Measurements from ENCODE around the gene ZNF805.
A peak's percentile ranks its signal among the peaks of the same experiment; 100 is the strongest.
"Not testable (repeated sequence)": the region's sequence is repeated elsewhere in the genome, so short reads cannot be mapped to it uniquely, and the experiment has no call there.

ZNF805 gene

GRCh38 chr19:57263244-57263741 is 22.9 kb downstream of the ZNF805 start:
- no peak for TF ChIP-seq CTCF (IDR thresholded peaks at IDR 0.05; ENCODE audit: low read depth, low read length, missing control alignments)
- H3K4me3 ChIP-seq (replicated peaks; ENCODE audit: low read depth, low read length) = no peak overlapping the region
- DNase-seq (ENCODE audit: extremely low read depth, low read depth) = no peak

DNA sequence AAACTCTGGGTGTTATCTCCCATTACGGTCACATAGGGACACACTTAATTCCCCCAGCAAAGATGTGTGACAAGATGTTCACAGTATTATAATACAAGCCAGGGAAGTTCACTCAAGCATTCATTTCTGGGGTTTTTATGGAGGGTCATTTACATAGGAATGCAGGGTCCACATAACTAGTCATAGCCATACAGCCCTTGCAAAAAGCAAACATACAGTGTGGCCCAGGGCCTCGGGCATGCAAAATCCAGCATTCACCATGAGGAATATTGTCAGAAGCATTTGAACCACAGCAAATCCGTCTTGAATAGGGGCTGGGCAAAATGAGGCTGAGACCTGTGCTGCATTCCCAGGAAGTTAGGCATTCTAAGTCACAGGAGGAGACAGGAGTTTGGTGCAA is 26.9 kb downstream of the ZNF805 start:
- no peak for DNase-seq (ENCODE audit: extremely low read depth, low read depth)
- no peak overlapping the region for H3K4me3 ChIP-seq (replicated peaks; ENCODE audit: low read depth, low read length)
- no peak for TF ChIP-seq CTCF (IDR thresholded peaks at IDR 0.05; ENCODE audit: low read depth, low read length, missing control alignments)

- peak; percentile 43 for DNase-seq (ENCODE audit: extremely low read depth, low read depth)
- no peak for TF ChIP-seq CTCF (IDR thresholded peaks at IDR 0.05; ENCODE audit: low read depth, low read length, missing control alignments)
- no peak overlapping the region for H3K4me3 ChIP-seq (replicated peaks; ENCODE audit: low read depth, low read length)
Measured at GRCh38 chr19:57269515-57270250, 29.3 kb downstream of the ZNF805 start.

GRCh38 chr19:57271280-57271679 is 30.8 kb downstream of the ZNF805 start:
- no peak overlapping the region for H3K4me3 ChIP-seq (replicated peaks; ENCODE audit: low read depth, low read length)
- DNase-seq (ENCODE audit: extremely low read depth, low read depth) = no peak
- no peak for TF ChIP-seq CTCF (IDR thresholded peaks at IDR 0.05; ENCODE audit: low read depth, low read length, missing control alignments)

DNA sequence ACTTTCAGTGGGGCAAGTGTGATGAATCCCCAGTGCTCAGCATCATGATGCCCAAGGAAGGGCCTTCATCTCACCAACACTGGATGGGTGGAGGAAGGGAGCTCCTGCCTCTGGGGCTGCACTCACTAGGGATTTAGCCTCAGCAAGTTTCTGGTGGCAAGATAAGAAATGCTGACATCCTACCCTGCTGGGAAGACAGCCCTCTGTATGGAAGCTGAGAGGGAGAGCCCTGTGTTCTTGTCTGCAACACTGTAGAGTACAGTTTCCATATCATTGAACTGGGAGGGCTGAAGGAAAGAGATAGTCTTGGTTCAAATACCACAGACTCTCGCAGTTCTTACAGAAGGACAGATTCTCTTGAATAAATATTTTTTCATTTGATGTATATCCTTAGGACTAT is 32.6 kb downstream of the ZNF805 start:
- no peak for TF ChIP-seq CTCF (IDR thresholded peaks at IDR 0.05; ENCODE audit: low read depth, low read length, missing control alignments)
- no peak overlapping the region for H3K4me3 ChIP-seq (replicated peaks; ENCODE audit: low read depth, low read length)
- no peak for DNase-seq (ENCODE audit: extremely low read depth, low read depth)

GRCh38 chr19:57276430-57276829 is 36.0 kb downstream of the ZNF805 start:
- H3K4me3 ChIP-seq (replicated peaks; ENCODE audit: low read depth, low read length) = no peak overlapping the region
- TF ChIP-seq CTCF (IDR thresholded peaks at IDR 0.05; ENCODE audit: low read depth, low read length, missing control alignments) = no peak
- DNase-seq (ENCODE audit: extremely low read depth, low read depth) = no peak

GRCh38 chr19:57278481-57278880 is 38.0 kb downstream of the ZNF805 start:
- DNase-seq (ENCODE audit: extremely low read depth, low read depth); H3K4me3 ChIP-seq (replicated peaks; ENCODE audit: low read depth, low read length): not testable (repeated sequence)
